ENCODE measurements around the gene FLT3. TPM values are rescaled to one million over a fixed set of nuclear protein-coding genes. Genes with fewer than 3 reads are reported as not detected.

Gene FLT3
- polyA plus RNA-seq, 1 of the 3 experiments (the other 2 are of a cell fraction) = not detected

DNA sequence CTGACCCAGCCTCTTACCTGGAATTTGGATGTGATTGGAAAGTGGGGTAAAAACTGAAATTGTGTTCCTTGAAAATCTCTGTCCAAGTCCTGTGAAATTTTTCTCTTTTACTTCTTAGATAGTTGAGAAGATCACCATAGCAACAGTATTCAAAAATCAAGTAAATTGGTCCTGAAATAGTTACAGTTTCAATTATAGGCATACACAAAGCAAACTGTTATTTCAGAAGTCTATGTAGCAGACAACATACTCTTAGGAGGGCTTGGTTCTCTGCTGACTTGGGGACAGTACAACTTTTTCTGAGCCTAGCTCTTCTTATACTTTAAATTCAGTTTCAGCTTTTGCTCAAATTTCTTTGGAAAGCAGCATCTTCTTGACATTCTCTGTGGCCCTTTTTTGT lies 73.3 kb downstream of the FLT3 start:
- H2AFZ ChIP-seq (ENCODE audit: low read depth) = no peak overlapping the region
- H3K9ac ChIP-seq = no peak overlapping the region
- H3K36me3 ChIP-seq (replicated peaks in 1 of 2; ENCODE audit: control insufficient read depth in 1 of 2, insufficient read depth in 2 of 2, low read length in 1 of 2) = no peaks in the 10 kb centered on the region
- H3K27ac ChIP-seq (ENCODE audit: low read depth in 2 of 2, low read length in 1 of 2) = no peak overlapping the region
- no peaks in the 10 kb centered on the region for H3K9me3 ChIP-seq
- H4K20me1 ChIP-seq (ENCODE audit: insufficient read depth) = no peaks in the 10 kb centered on the region
- H3F3A ChIP-seq (replicated peaks; ENCODE audit: insufficient read depth) = no peaks in the 10 kb centered on the region
- H3K4me2 ChIP-seq = no peak overlapping the region
- ChIA-PET CTCF (no interaction called here), POLR2A (no interaction called here)
- H3K4me3 ChIP-seq (ENCODE audit: low read depth in 2 of 2, low read length in 1 of 2) = no peak overlapping the region
- H3K9me2 ChIP-seq = no peaks in the 10 kb centered on the region
- H3K27me3 ChIP-seq (ENCODE audit: insufficient read depth) = peaks cover 48% of the 10 kb centered on the region
- H3K79me2 ChIP-seq (ENCODE audit: insufficient read depth) = no peaks in the 10 kb centered on the region
- DNase-seq = no peak
- H3K4me1 ChIP-seq (ENCODE audit: control insufficient read depth in 1 of 2, insufficient read depth in 2 of 2, low read depth in 1 of 2, low read length in 1 of 2) = no peaks in the 10 kb centered on the region
- TF ChIP-seq EP300 (IDR thresholded peaks at IDR 0.05; ENCODE audit: borderline replicate concordance in 1 of 2, low read depth in 1 of 2, low read length in 1 of 2) = no peak
- TF ChIP-seq GATA2 (CRISPR knock-in tag; IDR thresholded peaks at IDR 0.05) = no peak
- TF ChIP-seq NFIC (IDR thresholded peaks at IDR 0.05; ENCODE audit: borderline replicate concordance) = no peak
- no peak for TF ChIP-seq YY1 (IDR thresholded peaks at IDR 0.05; ENCODE audit: low read depth)
- TF ChIP-seq, protein P1, sequence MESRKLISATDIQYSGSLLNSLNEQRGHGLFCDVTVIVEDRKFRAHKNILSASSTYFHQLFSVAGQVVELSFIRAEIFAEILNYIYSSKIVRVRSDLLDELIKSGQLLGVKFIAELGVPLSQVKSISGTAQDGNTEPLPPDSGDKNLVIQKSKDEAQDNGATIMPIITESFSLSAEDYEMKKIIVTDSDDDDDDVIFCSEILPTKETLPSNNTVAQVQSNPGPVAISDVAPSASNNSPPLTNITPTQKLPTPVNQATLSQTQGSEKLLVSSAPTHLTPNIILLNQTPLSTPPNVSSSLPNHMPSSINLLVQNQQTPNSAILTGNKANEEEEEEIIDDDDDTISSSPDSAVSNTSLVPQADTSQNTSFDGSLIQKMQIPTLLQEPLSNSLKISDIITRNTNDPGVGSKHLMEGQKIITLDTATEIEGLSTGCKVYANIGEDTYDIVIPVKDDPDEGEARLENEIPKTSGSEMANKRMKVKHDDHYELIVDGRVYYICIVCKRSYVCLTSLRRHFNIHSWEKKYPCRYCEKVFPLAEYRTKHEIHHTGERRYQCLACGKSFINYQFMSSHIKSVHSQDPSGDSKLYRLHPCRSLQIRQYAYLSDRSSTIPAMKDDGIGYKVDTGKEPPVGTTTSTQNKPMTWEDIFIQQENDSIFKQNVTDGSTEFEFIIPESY (IDR thresholded peaks at IDR 0.05; ENCODE audit: borderline replicate concordance, low read depth) = no peak
- TF ChIP-seq MXI1 (IDR thresholded peaks at IDR 0.05; ENCODE audit: low read depth, low read length) = no peak
- TF ChIP-seq GABPA (IDR thresholded peaks at IDR 0.05; ENCODE audit: low read depth) = no peak
- TF ChIP-seq, protein P2, sequence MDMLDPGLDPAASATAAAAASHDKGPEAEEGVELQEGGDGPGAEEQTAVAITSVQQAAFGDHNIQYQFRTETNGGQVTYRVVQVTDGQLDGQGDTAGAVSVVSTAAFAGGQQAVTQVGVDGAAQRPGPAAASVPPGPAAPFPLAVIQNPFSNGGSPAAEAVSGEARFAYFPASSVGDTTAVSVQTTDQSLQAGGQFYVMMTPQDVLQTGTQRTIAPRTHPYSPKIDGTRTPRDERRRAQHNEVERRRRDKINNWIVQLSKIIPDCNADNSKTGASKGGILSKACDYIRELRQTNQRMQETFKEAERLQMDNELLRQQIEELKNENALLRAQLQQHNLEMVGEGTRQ (IDR thresholded peaks at IDR 0.05; ENCODE audit: borderline replicate concordance, low read depth, low read length) = no peak
- TF ChIP-seq, protein P3, sequence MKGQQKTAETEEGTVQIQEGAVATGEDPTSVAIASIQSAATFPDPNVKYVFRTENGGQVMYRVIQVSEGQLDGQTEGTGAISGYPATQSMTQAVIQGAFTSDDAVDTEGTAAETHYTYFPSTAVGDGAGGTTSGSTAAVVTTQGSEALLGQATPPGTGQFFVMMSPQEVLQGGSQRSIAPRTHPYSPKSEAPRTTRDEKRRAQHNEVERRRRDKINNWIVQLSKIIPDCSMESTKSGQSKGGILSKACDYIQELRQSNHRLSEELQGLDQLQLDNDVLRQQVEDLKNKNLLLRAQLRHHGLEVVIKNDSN (IDR thresholded peaks at IDR 0.05; ENCODE audit: borderline replicate concordance, low read depth) = no peak
- no peak for TF ChIP-seq FOXM1 (IDR thresholded peaks at IDR 0.05; ENCODE audit: low read depth)
- no peak for TF ChIP-seq POLR2AphosphoS5 (IDR thresholded peaks at IDR 0.05; ENCODE audit: low read depth, low read length)

DNA sequence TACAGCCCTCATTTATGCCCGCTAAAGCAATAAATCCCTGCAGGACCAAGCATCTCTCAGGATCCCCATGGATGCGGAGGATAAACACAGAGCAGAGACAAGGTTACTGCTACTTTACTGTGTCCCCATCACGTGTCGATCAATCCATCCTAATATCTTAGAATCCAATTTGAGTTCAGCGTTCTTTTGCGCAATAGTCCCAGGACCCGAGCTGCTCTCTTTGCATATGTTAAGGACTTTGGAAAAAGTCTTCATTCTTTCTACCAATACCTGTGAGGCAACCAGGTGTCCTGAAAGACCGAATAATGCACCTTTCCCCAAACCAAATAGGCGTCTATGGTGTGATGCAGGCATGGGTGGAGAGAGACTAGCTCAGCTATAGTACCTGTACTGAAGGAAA lies 73.9 kb downstream of the FLT3 start:
- Histone ChIP-seq H4K20me1 (ENCODE audit: insufficient read depth) (no peaks in the 10 kb centered on the region), H3K4me1 (ENCODE audit: control insufficient read depth in 1 of 2, insufficient read depth in 2 of 2, low read depth in 1 of 2, low read length in 1 of 2) (no peaks in the 10 kb centered on the region), H3K79me2 (ENCODE audit: insufficient read depth) (no peaks in the 10 kb centered on the region), H3K27ac (ENCODE audit: low read depth in 2 of 2, low read length in 1 of 2) (no peak overlapping the region), H3F3A (replicated peaks; ENCODE audit: insufficient read depth) (no peaks in the 10 kb centered on the region), H3K4me2 (no peak overlapping the region), H2AFZ (ENCODE audit: low read depth) (no peak overlapping the region), H3K27me3 (ENCODE audit: insufficient read depth) (peaks cover 42% of the 10 kb centered on the region), H3K9me2 (no peaks in the 10 kb centered on the region), H3K36me3 (replicated peaks in 1 of 2; ENCODE audit: control insufficient read depth in 1 of 2, insufficient read depth in 2 of 2, low read length in 1 of 2) (no peaks in the 10 kb centered on the region), H3K9me3 (no peaks in the 10 kb centered on the region), H3K4me3 (ENCODE audit: low read depth in 2 of 2, low read length in 1 of 2) (no peak overlapping the region), H3K9ac (no peak overlapping the region)
- 26% methylated on average over 9 of the region's 9 CpGs for WGBS (ENCODE audit: low lambda C conversion rate)
- DNase-seq = no peak
- TF ChIP-seq, protein P3 (IDR thresholded peaks at IDR 0.05; ENCODE audit: borderline replicate concordance, low read depth) = no peak
- TF ChIP-seq, protein P4, sequence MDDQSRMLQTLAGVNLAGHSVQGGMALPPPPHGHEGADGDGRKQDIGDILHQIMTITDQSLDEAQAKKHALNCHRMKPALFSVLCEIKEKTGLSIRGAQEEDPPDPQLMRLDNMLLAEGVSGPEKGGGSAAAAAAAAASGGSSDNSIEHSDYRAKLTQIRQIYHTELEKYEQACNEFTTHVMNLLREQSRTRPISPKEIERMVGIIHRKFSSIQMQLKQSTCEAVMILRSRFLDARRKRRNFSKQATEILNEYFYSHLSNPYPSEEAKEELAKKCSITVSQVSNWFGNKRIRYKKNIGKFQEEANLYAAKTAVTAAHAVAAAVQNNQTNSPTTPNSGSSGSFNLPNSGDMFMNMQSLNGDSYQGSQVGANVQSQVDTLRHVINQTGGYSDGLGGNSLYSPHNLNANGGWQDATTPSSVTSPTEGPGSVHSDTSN (IDR thresholded peaks at IDR 0.05) = no peak
- TF ChIP-seq FOXJ3 (CRISPR knock-in tag; IDR thresholded peaks at IDR 0.05) (no peak), SMC3 (IDR thresholded peaks at IDR 0.05; ENCODE audit: low read depth, low read length) (no peak)
- POLR2A ChIA-PET = no interaction called here
- CTCF ChIA-PET = no interaction called here
